Measurements from ENCODE around the gene PPP2R5D.
"Not testable (repeated sequence)": the region's sequence is repeated elsewhere in the genome, so short reads cannot be mapped to it uniquely, and the experiment has no call there.

The PPP2R5D gene

GRCh38 chr6:42939810-42940167 lies 44.6 kb upstream of the PPP2R5D start:
- DNase-seq (ENCODE audit: low read depth): no peak
- TF ChIP-seq, protein P1, sequence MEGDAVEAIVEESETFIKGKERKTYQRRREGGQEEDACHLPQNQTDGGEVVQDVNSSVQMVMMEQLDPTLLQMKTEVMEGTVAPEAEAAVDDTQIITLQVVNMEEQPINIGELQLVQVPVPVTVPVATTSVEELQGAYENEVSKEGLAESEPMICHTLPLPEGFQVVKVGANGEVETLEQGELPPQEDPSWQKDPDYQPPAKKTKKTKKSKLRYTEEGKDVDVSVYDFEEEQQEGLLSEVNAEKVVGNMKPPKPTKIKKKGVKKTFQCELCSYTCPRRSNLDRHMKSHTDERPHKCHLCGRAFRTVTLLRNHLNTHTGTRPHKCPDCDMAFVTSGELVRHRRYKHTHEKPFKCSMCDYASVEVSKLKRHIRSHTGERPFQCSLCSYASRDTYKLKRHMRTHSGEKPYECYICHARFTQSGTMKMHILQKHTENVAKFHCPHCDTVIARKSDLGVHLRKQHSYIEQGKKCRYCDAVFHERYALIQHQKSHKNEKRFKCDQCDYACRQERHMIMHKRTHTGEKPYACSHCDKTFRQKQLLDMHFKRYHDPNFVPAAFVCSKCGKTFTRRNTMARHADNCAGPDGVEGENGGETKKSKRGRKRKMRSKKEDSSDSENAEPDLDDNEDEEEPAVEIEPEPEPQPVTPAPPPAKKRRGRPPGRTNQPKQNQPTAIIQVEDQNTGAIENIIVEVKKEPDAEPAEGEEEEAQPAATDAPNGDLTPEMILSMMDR (IDR thresholded peaks at IDR 0.05; ENCODE audit: control insufficient read depth, extremely low read depth, insufficient read depth): no peak
- H3K4me3 ChIP-seq (ENCODE audit: low read depth, low read length): no peak overlapping the region

DNA sequence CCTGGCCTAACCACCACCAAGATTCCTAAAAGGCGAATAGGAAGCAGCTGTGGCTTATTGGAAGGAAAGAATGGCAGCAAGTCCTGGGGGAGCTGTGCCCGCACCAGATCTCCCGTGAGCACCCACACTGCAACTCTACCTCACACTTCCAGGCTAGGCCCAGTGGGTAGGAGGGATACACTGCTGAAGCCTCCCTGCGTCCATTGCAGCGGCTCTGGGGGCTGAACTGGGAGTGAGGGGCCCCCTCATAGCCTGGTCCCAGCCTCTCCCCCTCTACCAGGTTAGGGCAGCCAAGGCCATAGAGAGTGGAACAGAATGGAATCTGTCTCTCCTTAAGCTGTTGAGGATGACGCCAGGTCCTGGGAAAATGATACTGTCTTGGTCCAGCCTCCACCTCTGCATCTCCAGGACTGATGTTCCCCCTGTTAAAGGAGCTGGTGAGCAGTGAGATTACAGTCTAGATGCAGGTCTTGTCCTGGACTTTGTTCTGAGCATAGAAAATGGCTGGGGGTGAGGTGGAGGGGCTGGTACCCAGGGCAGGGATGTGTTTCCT lies 43.8 kb upstream of the PPP2R5D start:
- H3K4me3 ChIP-seq (ENCODE audit: low read depth, low read length): no peak overlapping the region
- no peak for DNase-seq (ENCODE audit: low read depth)
- TF ChIP-seq, protein P1 (IDR thresholded peaks at IDR 0.05; ENCODE audit: control insufficient read depth, extremely low read depth, insufficient read depth): no peak

DNA sequence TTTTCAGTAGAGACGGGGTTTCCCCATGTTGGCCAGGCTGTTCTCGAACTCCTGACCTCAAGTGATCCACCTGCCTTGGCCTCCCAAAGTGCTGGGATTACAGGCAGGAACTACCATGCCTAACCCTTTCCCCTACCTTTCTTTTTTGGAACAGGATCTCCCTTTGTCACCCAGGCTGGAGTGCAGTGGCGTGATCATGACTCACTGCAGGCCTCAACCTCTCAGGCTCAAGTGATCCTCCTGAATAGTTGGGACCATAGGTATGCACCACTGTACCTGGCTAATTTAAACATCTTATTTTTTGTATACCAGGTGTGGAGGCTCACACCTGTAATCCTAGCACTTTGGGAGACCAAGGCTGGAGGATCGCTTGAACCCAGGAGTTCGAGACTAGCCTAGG lies 43.0 kb upstream of the PPP2R5D start:
- not testable (repeated sequence) for DNase-seq (ENCODE audit: low read depth); H3K4me3 ChIP-seq (ENCODE audit: low read depth, low read length)

DNA sequence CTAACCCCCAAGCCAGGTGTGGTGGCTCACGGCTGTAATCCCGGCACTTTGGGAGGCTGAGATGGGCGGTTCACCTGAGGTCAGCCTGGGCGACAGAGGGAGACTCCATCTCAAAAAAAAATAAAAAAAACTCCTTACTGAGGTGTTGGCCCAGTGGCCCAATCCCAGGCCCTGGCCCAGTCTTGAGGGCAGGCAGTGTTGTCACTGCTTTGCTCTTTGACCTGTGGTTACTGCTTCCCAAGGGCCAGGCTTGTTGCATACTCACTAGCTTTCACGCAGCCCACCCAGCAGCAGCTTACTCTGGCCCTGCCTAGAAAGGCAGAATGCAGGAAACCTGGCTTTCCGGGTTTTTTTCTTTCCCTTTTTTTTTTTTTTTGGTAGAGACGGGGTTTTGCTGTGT lies 41.9 kb upstream of the PPP2R5D start:
- no peak overlapping the region for H3K4me3 ChIP-seq (ENCODE audit: low read depth, low read length)
- DNase-seq (ENCODE audit: low read depth): no peak
- TF ChIP-seq, protein P1 (IDR thresholded peaks at IDR 0.05; ENCODE audit: control insufficient read depth, extremely low read depth, insufficient read depth): no peak

- no peak overlapping the region for H3K4me3 ChIP-seq (ENCODE audit: low read depth, low read length)
- no peak for DNase-seq (ENCODE audit: low read depth)
- TF ChIP-seq, protein P1 (IDR thresholded peaks at IDR 0.05; ENCODE audit: control insufficient read depth, extremely low read depth, insufficient read depth): no peak
These were observed 36.4 kb upstream of the PPP2R5D start for GRCh38 chr6:42947950-42948349.

GRCh38 chr6:42952389-42952788 lies 32.0 kb upstream of the PPP2R5D start:
- DNase-seq (ENCODE audit: low read depth): no peak
- TF ChIP-seq, protein P1 (IDR thresholded peaks at IDR 0.05; ENCODE audit: control insufficient read depth, extremely low read depth, insufficient read depth): no peak
- H3K4me3 ChIP-seq (ENCODE audit: low read depth, low read length): no peak overlapping the region

DNA sequence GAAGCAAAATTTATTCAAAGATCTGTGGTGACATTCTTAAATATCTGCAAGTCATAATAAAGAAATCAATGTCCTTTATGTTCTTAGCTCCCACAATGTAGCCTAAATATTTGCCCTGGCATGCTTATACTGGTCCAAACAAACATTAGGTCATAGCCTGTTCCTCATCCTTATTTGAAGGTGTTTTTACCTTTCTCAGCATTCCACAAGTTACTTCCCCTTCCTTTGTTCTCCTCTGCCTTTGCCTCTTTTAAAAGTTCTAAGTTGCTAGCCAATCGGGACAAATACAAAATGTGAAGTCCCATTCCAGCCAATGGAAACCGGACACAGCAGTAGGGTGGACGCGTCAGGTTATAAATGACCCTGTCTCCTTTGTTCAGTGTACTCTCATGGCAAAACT lies 30.0 kb upstream of the PPP2R5D start:
- peak; percentile 76 for DNase-seq (ENCODE audit: low read depth)
- not testable (repeated sequence) for H3K4me3 ChIP-seq (ENCODE audit: low read depth, low read length)

DNA sequence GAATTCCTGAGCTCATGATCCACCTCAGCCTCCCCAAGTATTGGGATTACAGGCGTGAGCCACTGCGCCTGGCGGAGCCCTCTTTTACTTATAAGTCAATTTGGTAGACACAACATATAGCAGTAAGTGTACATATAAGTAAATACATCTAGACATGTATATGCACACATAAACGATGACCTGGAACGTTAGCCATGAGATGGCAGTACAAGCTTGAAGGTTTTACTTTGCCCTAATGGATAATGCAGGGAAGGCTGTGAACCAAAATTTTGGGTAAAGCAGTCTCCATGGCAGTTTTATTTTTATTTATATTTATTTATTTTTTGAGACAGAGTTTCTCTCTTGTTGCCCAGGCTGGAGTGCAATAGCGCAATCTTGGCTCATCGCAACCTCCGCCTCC lies 26.2 kb upstream of the PPP2R5D start:
- DNase-seq (ENCODE audit: low read depth): no peak
- H3K4me3 ChIP-seq (ENCODE audit: low read depth, low read length): no peak overlapping the region
- TF ChIP-seq, protein P1 (IDR thresholded peaks at IDR 0.05; ENCODE audit: control insufficient read depth, extremely low read depth, insufficient read depth): no peak
